Neuronal stem cell (in vitro differentiated cells): ENCODE measurements around the gene AGO1.

Experiments used
- DNase-seq: peaks from one replicate; pipeline ENCODE4 v3.0.0-alpha.2; 2013; ENCODE audit warnings: low spot score
- H2AFZ ChIP-seq: one replicate; pipeline ENCODE4 v1.6.1; 2013; ENCODE audit warnings: mild to moderate bottlenecking, low read length, inconsistent platforms
- H2AK5ac ChIP-seq: 2 replicates; pipeline ENCODE4 v1.6.1; 2013; ENCODE audit warnings: low read depth, mild to moderate bottlenecking, inconsistent platforms, low read length, moderate library complexity, mixed read lengths
- H2BK120ac ChIP-seq: 2 replicates; pipeline ENCODE4 v1.6.1; 2013; ENCODE audit warnings: low read depth, mild to moderate bottlenecking, inconsistent platforms, low read length, moderate library complexity, mixed read lengths
- H2BK12ac ChIP-seq: one replicate; pipeline ENCODE4 v1.6.1; 2013; ENCODE audit warnings: low read length, inconsistent platforms
- H2BK15ac ChIP-seq: 2 replicates; pipeline ENCODE4 v1.6.1; 2013; ENCODE audit warnings: mild to moderate bottlenecking, low read length, inconsistent platforms, mixed read lengths
- H2BK5ac ChIP-seq: one replicate; pipeline ENCODE4 v1.6.1; 2013; ENCODE audit warnings: inconsistent platforms, mild to moderate bottlenecking, low read length, moderate library complexity
- H3K14ac ChIP-seq: one replicate; pipeline ENCODE4 v1.6.1; 2013; ENCODE audit warnings: low read length, inconsistent platforms
- H3K18ac ChIP-seq: 2 replicates; pipeline ENCODE4 v1.6.1; 2013; ENCODE audit warnings: low read length, inconsistent platforms
- H3K23ac ChIP-seq: 2 replicates; pipeline ENCODE4 v1.6.1; 2013; ENCODE audit warnings: low read depth, mild to moderate bottlenecking, mixed read lengths, low read length, inconsistent platforms; ENCODE audit not compliant: poor library complexity
- H3K27ac ChIP-seq: replicated peaks from 3 replicates; pipeline ENCODE4 v1.5.1; 2013; ENCODE audit warnings: low read length, inconsistent platforms
- H3K27me3 ChIP-seq, 3 experiments: 2 replicates each; pipeline ENCODE4 v1.6.1; 2013; ENCODE audit warnings: low read length in 3 of 3, mild to moderate bottlenecking in 2 of 3, inconsistent platforms in 1 of 3, low read depth in 1 of 3, mixed read lengths in 1 of 3, moderate library complexity in 1 of 3; ENCODE audit not compliant: control insufficient read depth in 3 of 3, insufficient read depth in 3 of 3
- H3K36me3 ChIP-seq, 2 donors: replicated peaks in 1 of 2; 2 replicates each; pipeline ENCODE4 v1.6.1; 2013; ENCODE audit warnings: low read length in 2 of 2; ENCODE audit not compliant: control insufficient read depth in 2 of 2, insufficient read depth in 2 of 2
- H3K4ac ChIP-seq: 2 replicates; pipeline ENCODE4 v1.6.1; 2013; ENCODE audit warnings: inconsistent platforms, mild to moderate bottlenecking, low read length, moderate library complexity
- H3K4me1 ChIP-seq, 2 donors: 1 replicate in 1 of 2; 2 replicates in 1 of 2; pipeline ENCODE4 v1.6.1; 2013; ENCODE audit warnings: low read length in 2 of 2, low read depth in 1 of 2; ENCODE audit not compliant: control insufficient read depth in 2 of 2, insufficient read depth in 1 of 2
- H3K4me2 ChIP-seq: one replicate; pipeline ENCODE4 v1.6.1; 2013; ENCODE audit warnings: mild to moderate bottlenecking, low read length, inconsistent platforms; ENCODE audit not compliant: insufficient read depth, poor library complexity, severe bottlenecking
- H3K4me3 ChIP-seq, 2 donors: 2 replicates each; pipeline ENCODE4 v1.5.1; 2013; ENCODE audit warnings: low read length in 2 of 2, mild to moderate bottlenecking in 2 of 2, inconsistent platforms in 1 of 2, moderate library complexity in 1 of 2
- H3K79me1 ChIP-seq: one replicate; pipeline ENCODE4 v1.6.1; 2013; ENCODE audit warnings: low read depth, mild to moderate bottlenecking, inconsistent platforms, low read length, moderate library complexity
- H3K9ac ChIP-seq: one replicate; pipeline ENCODE4 v1.6.1; 2013; ENCODE audit warnings: mild to moderate bottlenecking, low read depth, low read length, inconsistent platforms; ENCODE audit not compliant: poor library complexity
- H3K9me3 ChIP-seq, 2 donors: replicated peaks in 1 of 2; 2 replicates each; pipeline versions ENCODE3 to v1.6.1; 2013; ENCODE audit warnings: low read length in 2 of 2, mild to moderate bottlenecking in 2 of 2, inconsistent platforms in 1 of 2, low read depth in 1 of 2, mixed read lengths in 1 of 2, moderate library complexity in 1 of 2; ENCODE audit not compliant: control insufficient read depth in 2 of 2, insufficient read depth in 1 of 2
- H4K8ac ChIP-seq: one replicate; pipeline ENCODE4 v1.6.1; 2013; ENCODE audit warnings: low read depth, mild to moderate bottlenecking, inconsistent platforms, low read length, moderate library complexity
- H4K91ac ChIP-seq: one replicate; pipeline ENCODE4 v1.6.1; 2013; ENCODE audit warnings: low read length, low read depth, mild to moderate bottlenecking, inconsistent platforms; ENCODE audit not compliant: poor library complexity
- WGBS, 2 donors: extraction: QIAGEN DNeasy Blood & Tissue Kit; methylation state at CpG; one replicate each; pipeline ENCODE4 v1.1.7; 2013; ENCODE audit warnings: missing lambda C conversion rate in 2 of 2, mixed read lengths in 1 of 2; ENCODE audit not compliant: insufficient read length in 2 of 2, insufficient replicate concordance in 1 of 2; ENCODE audit errors: extremely low coverage in 2 of 2; 5-methylcytosine and 5-hydroxymethylcytosine counted together

AGO1 gene

DNA sequence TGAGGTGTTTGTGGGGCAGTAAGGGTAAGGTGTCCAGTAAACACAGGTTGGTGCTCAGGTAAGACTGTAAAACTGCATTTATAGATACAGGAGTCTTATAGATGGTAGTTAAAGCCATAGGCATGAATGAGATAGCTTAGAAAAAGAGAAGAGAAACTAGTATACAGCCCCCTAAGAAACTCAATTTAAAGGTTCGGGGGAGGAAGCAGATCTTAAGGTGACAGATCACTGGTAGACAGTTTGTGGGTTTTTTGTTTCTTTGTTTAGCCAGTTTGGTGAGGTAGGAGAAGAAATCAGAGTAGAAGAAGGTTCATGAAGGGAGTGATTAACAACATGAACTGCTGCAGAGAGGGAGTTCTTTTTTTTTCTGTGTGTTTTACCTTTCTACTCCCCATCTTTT is 41.8 kb downstream of the AGO1 start:
- no peak overlapping the region for H3K4me3 ChIP-seq
- H3K4me1 ChIP-seq, result no peaks in the 10 kb centered on the region
- H3K4ac ChIP-seq, result no peak overlapping the region
- H3K4me2 ChIP-seq, result no peak overlapping the region
- no peak overlapping the region for H3K14ac ChIP-seq
- no peak overlapping the region for H2BK12ac ChIP-seq
- H3K27me3 ChIP-seq, result no peaks in the 10 kb centered on the region
- no peak overlapping the region for H2BK15ac ChIP-seq
- H3K18ac ChIP-seq, result no peak overlapping the region
- H3K9ac ChIP-seq, result no peak overlapping the region
- H2BK5ac ChIP-seq, result no peak overlapping the region
- no peak overlapping the region for H4K91ac ChIP-seq
- H3K9me3 ChIP-seq, result no peaks in the 10 kb centered on the region
- no peak overlapping the region for H3K27ac ChIP-seq
- DNase-seq, result no peak
- H2AK5ac ChIP-seq, result no peak overlapping the region
- H2AFZ ChIP-seq, result no peak overlapping the region
- no peak overlapping the region for H2BK120ac ChIP-seq
- WGBS, 2 donors, result no CpG with 5 or more reads among the region's 1 CpG
- peaks cover 9 to 43% of the 10 kb centered on the region in 2 donors for H3K36me3 ChIP-seq
- no peak overlapping the region for H4K8ac ChIP-seq
- H3K79me1 ChIP-seq, result no peaks in the 10 kb centered on the region
- H3K23ac ChIP-seq, result no peak overlapping the region

DNA sequence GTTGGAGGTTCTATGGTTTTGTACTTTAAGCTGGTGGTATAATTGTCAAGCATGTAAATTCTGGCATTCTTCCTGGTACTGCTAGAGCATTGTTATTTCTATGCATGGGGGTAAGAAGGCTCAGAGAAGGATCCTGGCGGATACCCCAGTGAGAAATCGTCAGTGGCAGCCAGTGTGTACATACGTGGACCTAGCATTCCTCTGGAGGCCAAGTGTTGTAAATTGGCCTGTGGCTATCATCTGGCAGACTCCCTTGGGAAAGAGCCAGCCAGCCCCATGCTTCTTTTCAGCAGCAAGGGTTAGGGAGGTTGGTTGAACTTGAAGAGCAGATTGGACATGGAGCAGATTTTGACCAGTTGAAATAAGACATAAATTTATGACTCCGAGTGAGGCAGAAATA is 42.7 kb downstream of the AGO1 start:
- H3K4me3 ChIP-seq, result no peak overlapping the region
- H3K14ac ChIP-seq, result no peak overlapping the region
- H3K18ac ChIP-seq, result no peak overlapping the region
- peaks cover 2% of the 10 kb centered on the region in 2 donors for H3K4me1 ChIP-seq
- no peak for DNase-seq
- no peak overlapping the region for H2AFZ ChIP-seq
- H3K4me2 ChIP-seq, result no peak overlapping the region
- H2BK5ac ChIP-seq, result no peak overlapping the region
- H2BK15ac ChIP-seq, result no peak overlapping the region
- no peak overlapping the region for H3K4ac ChIP-seq
- H3K9ac ChIP-seq, result no peak overlapping the region
- WGBS, 2 donors, result no CpG with 5 or more reads among the region's 4 CpGs
- H3K36me3 ChIP-seq, result peaks cover 6 to 35% of the 10 kb centered on the region in 2 donors
- H3K79me1 ChIP-seq, result no peaks in the 10 kb centered on the region
- no peaks in the 10 kb centered on the region for H3K9me3 ChIP-seq
- no peak overlapping the region for H2BK12ac ChIP-seq
- H4K91ac ChIP-seq, result no peak overlapping the region
- no peaks in the 10 kb centered on the region for H3K27me3 ChIP-seq
- H4K8ac ChIP-seq, result no peak overlapping the region
- no peak overlapping the region for H3K23ac ChIP-seq
- no peak overlapping the region for H3K27ac ChIP-seq
- H2AK5ac ChIP-seq, result no peak overlapping the region
- no peak overlapping the region for H2BK120ac ChIP-seq

DNA sequence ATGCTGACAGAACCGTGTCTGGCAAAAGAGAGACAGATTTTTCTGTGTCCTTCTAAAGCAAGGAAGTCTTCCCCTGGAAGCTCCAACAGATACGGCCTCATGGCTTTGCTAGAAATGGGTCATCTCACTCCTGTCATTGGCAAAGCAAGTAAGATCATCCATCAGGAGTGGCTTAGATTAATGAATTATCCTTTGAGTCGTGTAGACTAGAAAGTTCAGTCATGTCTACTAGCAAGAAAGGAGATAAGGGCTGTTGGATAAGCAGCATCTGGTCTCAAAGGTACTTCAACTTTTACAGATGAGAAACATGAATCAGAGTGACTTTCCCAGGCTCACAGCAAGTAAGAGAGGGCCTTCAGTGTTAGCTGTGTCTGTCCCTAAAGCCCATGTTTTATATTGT is 44.5 kb downstream of the AGO1 start:
- Histone ChIP-seq H3K36me3 (peaks cover 0 to 19% of the 10 kb centered on the region in 2 donors), H2BK12ac (no peak overlapping the region), H3K27me3 (no peaks in the 10 kb centered on the region), H3K79me1 (no peaks in the 10 kb centered on the region), H3K23ac (no peak overlapping the region), H3K9ac (no peak overlapping the region), H3K9me3 (no peaks in the 10 kb centered on the region), H2BK120ac (no peak overlapping the region), H4K91ac (no peak overlapping the region), H2AFZ (no peak overlapping the region), H3K4me2 (no peak overlapping the region), H3K4me1 (peaks cover 2 to 3% of the 10 kb centered on the region in 2 donors), H2AK5ac (no peak overlapping the region), H4K8ac (no peak overlapping the region), H3K4me3 (no peak overlapping the region), H2BK5ac (no peak overlapping the region), H3K27ac (no peak overlapping the region), H3K4ac (no peak overlapping the region), H2BK15ac (no peak overlapping the region), H3K18ac (no peak overlapping the region), H3K14ac (no peak overlapping the region)
- no peak for DNase-seq
- no CpG with 5 or more reads among the region's 3 CpGs for WGBS, 2 donors

DNA sequence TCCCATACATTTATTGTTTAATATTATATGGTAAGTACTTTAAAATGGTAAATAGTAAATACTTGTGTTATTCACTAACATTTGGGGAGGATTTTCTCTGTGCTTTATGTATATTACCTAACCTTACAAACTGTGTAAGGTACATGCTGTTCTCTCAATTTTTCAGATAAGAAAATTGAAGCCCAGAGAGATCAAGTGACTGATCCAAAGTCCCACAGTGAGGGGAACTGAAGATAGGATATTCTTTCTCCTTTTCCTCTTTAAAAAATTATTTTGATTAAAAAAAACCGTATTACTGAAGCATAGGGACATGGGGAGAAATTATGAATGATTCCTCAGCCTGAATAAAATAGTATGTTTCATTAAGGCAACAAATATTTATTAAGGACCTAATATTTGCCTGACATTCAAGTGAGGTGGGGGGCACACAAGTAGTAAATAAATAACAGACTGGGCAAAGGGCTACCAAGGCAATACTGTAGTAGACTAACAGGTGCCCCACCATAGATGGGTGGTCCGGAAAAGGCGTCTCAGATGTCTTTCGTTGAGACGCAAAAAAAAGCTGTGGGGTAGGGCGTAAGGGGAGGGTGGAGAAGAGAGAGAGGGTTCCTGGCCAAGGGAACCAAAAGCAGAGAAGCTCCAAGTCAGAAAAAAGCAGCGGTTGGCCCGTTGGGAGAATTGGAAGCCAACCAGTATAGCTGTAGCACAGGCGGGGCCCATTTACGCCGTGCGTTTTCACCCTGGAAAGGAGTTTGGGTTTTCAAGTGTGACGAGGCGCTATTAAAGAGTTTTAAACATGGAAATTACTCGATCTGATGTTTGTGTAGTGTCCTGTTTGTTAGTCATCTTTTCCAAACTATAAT is 47.0 kb downstream of the AGO1 start:
- no peak overlapping the region for H2AK5ac ChIP-seq
- no peak overlapping the region for H3K4ac ChIP-seq
- H3K27ac ChIP-seq, result peak overlapping the region; percentile 89
- peak overlapping the region; percentile 68 to 94 for H3K4me3 ChIP-seq
- no peak overlapping the region for H3K23ac ChIP-seq
- no peaks in the 10 kb centered on the region for H3K9me3 ChIP-seq
- H3K27me3 ChIP-seq, result no peaks in the 10 kb centered on the region
- no CpG with 5 or more reads among the region's 15 CpGs for WGBS, 2 donors
- H3K36me3 ChIP-seq, result peaks cover 0 to 7% of the 10 kb centered on the region in 2 donors
- no peak overlapping the region for H4K8ac ChIP-seq
- no peaks in the 10 kb centered on the region for H3K79me1 ChIP-seq
- peaks cover 2 to 18% of the 10 kb centered on the region in 2 donors for H3K4me1 ChIP-seq
- no peak overlapping the region for H2BK120ac ChIP-seq
- H4K91ac ChIP-seq, result no peak overlapping the region
- no peak overlapping the region for H3K9ac ChIP-seq
- no peak overlapping the region for H2BK12ac ChIP-seq
- H3K14ac ChIP-seq, result no peak overlapping the region
- H2AFZ ChIP-seq, result peak overlapping the region; percentile 96
- DNase-seq, result peak; percentile 9
- H3K4me2 ChIP-seq, result peak overlapping the region; percentile 69
- H2BK5ac ChIP-seq, result no peak overlapping the region
- H2BK15ac ChIP-seq, result no peak overlapping the region
- no peak overlapping the region for H3K18ac ChIP-seq
